Astrocyte of the spinal cord (primary cell): ENCODE results near the gene MAGEB5.
"Not testable (repeated sequence)": the region's sequence is repeated elsewhere in the genome, so short reads cannot be mapped to it uniquely, and the experiment has no call there.

Experiments
- DNase-seq: peaks from one replicate; pipeline ENCODE4 v3.0.0; 2011; ENCODE audit warnings: low read depth, low spot score
- H3K4me3 ChIP-seq: 2 replicates; pipeline ENCODE4 v1.5.1; 2011; ENCODE audit warnings: low read depth, mild to moderate bottlenecking, low read length, moderate library complexity
- in situ Hi-C: cut with HindIII; loops from 2 replicates; pipeline ENCODE4 v1.10.0; 2017; ENCODE audit warnings: low sequenced_read_pairs
- TF ChIP-seq, protein P1 (sequence below): IDR thresholded peaks from 2 replicates; pipeline ENCODE4 v1.5.1; 2012; ENCODE audit warnings: low read depth, mild to moderate bottlenecking, low read length, inconsistent platforms

MAGEB5 gene, protein sequence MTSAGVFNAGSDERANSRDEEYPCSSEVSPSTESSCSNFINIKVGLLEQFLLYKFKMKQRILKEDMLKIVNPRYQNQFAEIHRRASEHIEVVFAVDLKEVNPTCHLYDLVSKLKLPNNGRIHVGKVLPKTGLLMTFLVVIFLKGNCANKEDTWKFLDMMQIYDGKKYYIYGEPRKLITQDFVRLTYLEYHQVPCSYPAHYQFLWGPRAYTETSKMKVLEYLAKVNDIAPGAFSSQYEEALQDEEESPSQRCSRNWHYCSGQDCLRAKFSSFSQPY

DNA sequence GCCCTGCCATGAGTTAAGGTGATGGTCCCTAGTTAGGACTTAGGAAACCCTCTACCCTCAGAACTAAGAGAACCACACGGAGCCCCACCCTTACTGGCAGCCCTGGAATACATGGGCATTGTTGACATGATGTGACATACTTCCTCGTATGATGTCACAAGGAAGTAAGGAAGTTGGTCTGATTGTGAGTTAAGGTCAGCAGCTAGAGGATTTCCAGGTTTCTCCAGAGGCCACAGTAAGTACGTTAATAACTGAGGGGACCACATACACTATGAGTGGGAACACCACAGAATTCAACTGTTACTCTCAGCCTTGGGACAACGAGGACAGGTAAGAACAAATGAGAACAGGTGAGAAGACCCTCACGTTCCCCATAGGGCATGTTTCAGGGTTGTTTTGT is at the start of gene MAGEB5:
MAGEB5 (plus strand) TSS at position 301 of the 400 bp plus-strand sequence. CDS start 1,133 bp downstream, outside the sequence.
- in situ Hi-C loops: no loop called here
- TF ChIP-seq, protein P1, sequence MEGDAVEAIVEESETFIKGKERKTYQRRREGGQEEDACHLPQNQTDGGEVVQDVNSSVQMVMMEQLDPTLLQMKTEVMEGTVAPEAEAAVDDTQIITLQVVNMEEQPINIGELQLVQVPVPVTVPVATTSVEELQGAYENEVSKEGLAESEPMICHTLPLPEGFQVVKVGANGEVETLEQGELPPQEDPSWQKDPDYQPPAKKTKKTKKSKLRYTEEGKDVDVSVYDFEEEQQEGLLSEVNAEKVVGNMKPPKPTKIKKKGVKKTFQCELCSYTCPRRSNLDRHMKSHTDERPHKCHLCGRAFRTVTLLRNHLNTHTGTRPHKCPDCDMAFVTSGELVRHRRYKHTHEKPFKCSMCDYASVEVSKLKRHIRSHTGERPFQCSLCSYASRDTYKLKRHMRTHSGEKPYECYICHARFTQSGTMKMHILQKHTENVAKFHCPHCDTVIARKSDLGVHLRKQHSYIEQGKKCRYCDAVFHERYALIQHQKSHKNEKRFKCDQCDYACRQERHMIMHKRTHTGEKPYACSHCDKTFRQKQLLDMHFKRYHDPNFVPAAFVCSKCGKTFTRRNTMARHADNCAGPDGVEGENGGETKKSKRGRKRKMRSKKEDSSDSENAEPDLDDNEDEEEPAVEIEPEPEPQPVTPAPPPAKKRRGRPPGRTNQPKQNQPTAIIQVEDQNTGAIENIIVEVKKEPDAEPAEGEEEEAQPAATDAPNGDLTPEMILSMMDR: no peak
- DNase-seq: no peak

DNA sequence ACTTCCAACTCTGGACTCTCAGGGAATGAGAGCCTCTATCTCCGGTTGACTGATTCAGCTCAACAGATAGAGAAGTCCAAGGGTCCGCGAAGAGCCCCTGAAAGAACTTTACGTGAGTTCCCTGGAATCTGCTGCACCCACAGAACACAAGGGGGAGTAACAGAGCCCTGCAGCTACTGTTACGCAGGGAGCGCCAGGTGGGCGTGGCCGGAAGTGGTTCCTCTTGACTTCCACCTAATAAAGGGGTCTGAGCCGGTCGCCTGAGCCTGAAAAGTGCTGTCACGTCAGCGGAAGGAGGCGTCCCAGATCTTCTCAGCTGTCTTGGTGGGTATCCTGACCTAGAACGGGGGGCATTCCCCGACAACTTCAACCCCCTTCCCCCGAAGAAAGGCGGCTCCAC is 23.8 kb upstream of the MAGEB5 start, which contains the start of gene MAGEB6:
MAGEB6 (plus strand) TSS at position 237 of the 400 bp plus-strand sequence. CDS start 1,407 bp downstream, outside the sequence.
- H3K4me3 ChIP-seq: no peak within 1 kb of the TSS
- DNase-seq: no peak
- TF ChIP-seq, protein P1: no peak
- in situ Hi-C loops: no loop called here

More for the DNA sequence above, at the start of gene MAGEB5:
- H3K4me3 ChIP-seq: no peak within 1 kb of the TSS

DNA sequence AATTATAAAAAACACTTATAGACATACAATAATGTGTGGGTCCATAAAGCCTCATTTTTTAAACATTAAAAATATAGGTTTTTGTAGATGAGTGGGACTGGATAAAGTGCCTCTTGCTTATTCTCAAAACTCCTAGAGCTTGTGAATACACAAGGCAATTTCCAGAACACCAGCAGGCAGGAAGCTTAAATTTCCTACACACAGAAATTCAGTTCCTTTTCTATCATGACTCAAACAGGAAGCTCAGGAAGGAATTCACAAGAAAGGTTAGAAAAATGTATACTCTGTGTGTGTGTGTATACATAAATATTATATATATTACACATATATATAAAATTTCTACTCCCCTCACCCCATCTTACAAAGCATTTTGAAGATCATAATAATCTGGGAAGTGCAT is 12.4 kb upstream of the MAGEB5 start:
- no peak overlapping the region for H3K4me3 ChIP-seq
- TF ChIP-seq, protein P1: no peak
- DNase-seq: no peak
- in situ Hi-C loops: no loop called here

DNA sequence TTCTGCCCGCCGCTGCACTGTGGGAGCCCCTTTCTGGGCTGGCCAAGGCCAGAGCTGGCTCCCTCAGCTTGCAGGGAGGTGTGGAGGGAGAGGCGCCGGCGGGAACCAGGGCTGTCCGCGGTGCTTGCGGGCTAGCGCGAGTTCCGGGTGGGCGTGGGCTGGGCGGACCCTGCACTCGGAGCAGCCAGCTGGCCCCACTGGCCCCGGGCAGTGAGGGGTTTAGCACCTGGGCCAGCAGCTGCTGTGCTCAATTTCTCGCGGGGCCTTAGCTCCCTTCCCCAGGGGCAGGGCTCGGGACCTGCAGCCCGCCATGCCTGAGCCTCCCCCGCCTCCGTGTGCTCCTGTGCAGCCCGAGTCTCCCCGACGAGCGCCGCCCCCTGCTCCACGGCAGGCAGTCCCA is 11.3 kb upstream of the MAGEB5 start:
- DNase-seq, in situ Hi-C loops, H3K4me3 ChIP-seq: not testable (repeated sequence)

DNA sequence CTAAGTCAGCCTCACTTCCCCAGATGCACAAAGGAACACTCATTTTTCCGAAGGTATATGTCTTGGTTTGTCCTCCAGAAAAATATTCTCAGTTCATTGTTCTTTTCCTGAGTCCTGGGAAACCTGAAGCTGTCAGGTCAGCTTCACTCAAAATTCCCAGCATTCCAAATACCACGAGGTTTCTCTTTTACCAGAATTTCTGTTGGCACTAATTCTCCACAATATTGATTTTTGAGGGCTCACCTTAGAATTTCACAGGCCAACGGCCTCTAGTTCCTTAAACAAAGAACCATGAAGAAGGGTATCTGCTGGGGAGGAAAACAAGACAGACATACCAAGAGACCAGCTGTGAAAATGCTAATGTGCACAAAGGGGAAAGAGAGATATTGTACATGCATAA is 8.0 kb upstream of the MAGEB5 start:
- DNase-seq: no peak
- no peak overlapping the region for H3K4me3 ChIP-seq
- TF ChIP-seq, protein P1: no peak
- in situ Hi-C loops: no loop called here

DNA sequence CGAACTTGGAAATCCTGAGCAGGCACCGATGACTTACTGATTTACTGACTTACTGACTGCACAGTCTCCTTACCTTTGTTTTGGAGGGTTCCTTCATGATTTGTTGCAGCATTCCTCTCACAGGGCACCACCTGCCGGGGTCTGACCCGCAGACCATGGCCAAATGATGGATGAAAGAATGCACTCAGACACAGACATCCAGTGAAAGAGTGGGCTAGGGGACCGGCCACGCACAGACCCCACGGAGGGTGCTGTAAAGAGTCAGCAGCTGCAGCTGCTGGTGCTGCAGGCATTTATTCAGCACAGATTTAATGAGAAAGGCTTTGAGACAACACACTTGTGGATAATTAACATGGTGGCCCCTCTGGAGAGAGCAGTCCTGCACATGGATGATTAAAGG is 3.4 kb downstream of the MAGEB5 start:
- TF ChIP-seq, protein P1: no peak
- no peak for DNase-seq
- no peak overlapping the region for H3K4me3 ChIP-seq
- in situ Hi-C loops: no loop called here

DNA sequence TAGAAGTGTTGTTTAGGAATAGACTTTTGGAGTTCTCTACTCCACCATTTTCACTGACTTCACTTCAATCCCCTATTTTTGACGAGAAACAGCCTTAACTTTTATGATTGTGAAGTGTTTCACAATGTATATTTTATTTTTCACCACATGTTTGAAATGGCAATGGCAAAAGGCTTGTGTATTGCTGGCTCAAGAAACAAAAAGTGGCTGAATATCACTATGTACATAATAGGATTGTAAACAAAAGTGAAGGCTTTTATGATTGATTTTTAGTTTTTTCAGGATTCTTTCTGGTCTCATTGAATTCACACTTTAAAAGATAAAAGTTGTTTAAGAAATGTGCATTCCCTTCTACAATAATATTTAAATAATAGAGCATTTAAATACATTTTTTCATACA is 18.2 kb downstream of the MAGEB5 start:
- no peak overlapping the region for H3K4me3 ChIP-seq
- TF ChIP-seq, protein P1: no peak
- DNase-seq: no peak
- in situ Hi-C loops: no loop called here
